GM12878 (cell line): ENCODE data around the gene MRAP2.

Source experiments
- CHD2 ChIP-seq: IDR thresholded peaks from 2 replicates; pipeline ENCODE4 v1.6.1; 2011; ENCODE audit warnings: low read depth, low read length, improper control_type of control experiment, borderline replicate concordance
- CTCF ChIP-seq, 3 experiments: IDR thresholded peaks in 2 of 3; conservative IDR thresholded peaks in 1 of 3; 2 replicates each; pipeline ENCODE4 v1.5.1; 2011; ENCODE audit warnings: low read depth in 3 of 3, low read length in 3 of 3, mild to moderate bottlenecking in 3 of 3, control low read depth in 2 of 3, moderate library complexity in 2 of 3, inconsistent platforms in 1 of 3, mixed read lengths in 1 of 3; ENCODE audit not compliant: control insufficient read depth in 2 of 3, insufficient read depth in 1 of 3; ENCODE audit errors: extremely low read depth in 1 of 3
- EZH2 ChIP-seq: IDR thresholded peaks from 2 replicates; pipeline ENCODE4 v1.6.1; 2012; ENCODE audit warnings: low read depth, mild to moderate bottlenecking, control low read depth, inconsistent platforms, low read length, borderline replicate concordance; ENCODE audit not compliant: control insufficient read depth
- HDAC6 ChIP-seq: fragments of 200-600 bp; sonication (generic); IDR thresholded peaks from one replicate; pipeline ENCODE4 v1.8.0; 2017; ENCODE audit warnings: antibody characterized with exemption; ENCODE audit not compliant: unreplicated experiment
- POLR2AphosphoS2 ChIP-seq: IDR thresholded peaks from 2 replicates; pipeline ENCODE4 v1.6.1; 2011; ENCODE audit warnings: low read depth, mild to moderate bottlenecking, low read length, improper control_type of control experiment, moderate library complexity
- POLR2AphosphoS5 ChIP-seq: IDR thresholded peaks from 2 replicates; pipeline ENCODE4 v1.6.1; 2011; ENCODE audit warnings: mild to moderate bottlenecking, low read length, inconsistent platforms
- RAD21 ChIP-seq: IDR thresholded peaks from 2 replicates; pipeline ENCODE4 v1.6.1; 2011; ENCODE audit warnings: mild to moderate bottlenecking, low read depth, low read length, moderate library complexity; ENCODE audit not compliant: insufficient read depth
- REST ChIP-seq: IDR thresholded peaks from 2 replicates; pipeline ENCODE4 v1.6.1; 2012; ENCODE audit warnings: mild to moderate bottlenecking, low read depth, low read length
- STAT1 ChIP-seq: fragments of 450-650 bp; conservative IDR thresholded peaks from 2 replicates; pipeline ENCODE4 v1.6.1; 2014; ENCODE audit warnings: antibody characterized with exemption, mild to moderate bottlenecking
- STAT3 ChIP-seq: IDR thresholded peaks from 2 replicates; pipeline ENCODE4 v1.6.1; 2011; ENCODE audit warnings: low read depth, low read length, improper control_type of control experiment
- ZBTB11 ChIP-seq: fragments of 450-650 bp; formaldehyde crosslinking; IDR thresholded peaks from 2 replicates; pipeline ENCODE4 v1.5.0; 2022; ENCODE audit warnings: mild to moderate bottlenecking, missing genetic modification characterization
- TF ChIP-seq, protein P1 (sequence below): IDR thresholded peaks from 2 replicates; pipeline ENCODE4 v1.6.1; 2012; ENCODE audit warnings: low read depth, low read length, improper control_type of control experiment
- TF ChIP-seq, protein P2 (sequence below): fragments of 450-650 bp; IDR thresholded peaks from 2 replicates; pipeline ENCODE4 v1.6.1; 2017; ENCODE audit warnings: antibody characterized with exemption, mild to moderate bottlenecking, moderate library complexity

DNA sequence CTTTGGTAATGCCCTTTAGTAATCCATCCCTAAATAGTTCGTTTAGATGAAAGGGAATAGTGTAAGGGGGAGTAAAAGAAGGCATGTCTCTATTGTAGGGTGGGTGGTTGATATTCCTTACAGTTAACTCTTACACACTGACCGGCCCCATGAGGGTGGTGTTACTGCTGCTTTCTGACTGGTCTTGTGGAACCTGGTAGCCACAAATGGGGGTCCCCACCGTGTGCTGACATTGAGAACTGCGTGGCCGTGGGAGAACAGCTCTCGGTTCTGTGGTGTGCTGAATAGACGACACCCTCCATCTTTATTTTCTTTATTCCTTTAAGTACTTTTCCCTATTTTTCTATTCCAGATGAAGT, 19.3 kb downstream of the MRAP2 start:
- TF ChIP-seq STAT3, result no peak
- TF ChIP-seq CTCF (IDR thresholded peaks at IDR 0.05 in 2 of 3, conservative IDR thresholded peaks at IDR 0.05 in 1 of 3; ENCODE audit: control insufficient read depth in 2 of 3, extremely low read depth in 1 of 3, insufficient read depth in 1 of 3, low read depth in 3 of 3, low read length in 3 of 3), result no peak
- TF ChIP-seq REST, result no peak
- TF ChIP-seq, protein P1, sequence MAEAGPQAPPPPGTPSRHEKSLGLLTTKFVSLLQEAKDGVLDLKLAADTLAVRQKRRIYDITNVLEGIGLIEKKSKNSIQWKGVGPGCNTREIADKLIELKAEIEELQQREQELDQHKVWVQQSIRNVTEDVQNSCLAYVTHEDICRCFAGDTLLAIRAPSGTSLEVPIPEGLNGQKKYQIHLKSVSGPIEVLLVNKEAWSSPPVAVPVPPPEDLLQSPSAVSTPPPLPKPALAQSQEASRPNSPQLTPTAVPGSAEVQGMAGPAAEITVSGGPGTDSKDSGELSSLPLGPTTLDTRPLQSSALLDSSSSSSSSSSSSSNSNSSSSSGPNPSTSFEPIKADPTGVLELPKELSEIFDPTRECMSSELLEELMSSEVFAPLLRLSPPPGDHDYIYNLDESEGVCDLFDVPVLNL, result no peak
- no peak for TF ChIP-seq EZH2
- TF ChIP-seq CHD2, result no peak
- TF ChIP-seq, protein P2, sequence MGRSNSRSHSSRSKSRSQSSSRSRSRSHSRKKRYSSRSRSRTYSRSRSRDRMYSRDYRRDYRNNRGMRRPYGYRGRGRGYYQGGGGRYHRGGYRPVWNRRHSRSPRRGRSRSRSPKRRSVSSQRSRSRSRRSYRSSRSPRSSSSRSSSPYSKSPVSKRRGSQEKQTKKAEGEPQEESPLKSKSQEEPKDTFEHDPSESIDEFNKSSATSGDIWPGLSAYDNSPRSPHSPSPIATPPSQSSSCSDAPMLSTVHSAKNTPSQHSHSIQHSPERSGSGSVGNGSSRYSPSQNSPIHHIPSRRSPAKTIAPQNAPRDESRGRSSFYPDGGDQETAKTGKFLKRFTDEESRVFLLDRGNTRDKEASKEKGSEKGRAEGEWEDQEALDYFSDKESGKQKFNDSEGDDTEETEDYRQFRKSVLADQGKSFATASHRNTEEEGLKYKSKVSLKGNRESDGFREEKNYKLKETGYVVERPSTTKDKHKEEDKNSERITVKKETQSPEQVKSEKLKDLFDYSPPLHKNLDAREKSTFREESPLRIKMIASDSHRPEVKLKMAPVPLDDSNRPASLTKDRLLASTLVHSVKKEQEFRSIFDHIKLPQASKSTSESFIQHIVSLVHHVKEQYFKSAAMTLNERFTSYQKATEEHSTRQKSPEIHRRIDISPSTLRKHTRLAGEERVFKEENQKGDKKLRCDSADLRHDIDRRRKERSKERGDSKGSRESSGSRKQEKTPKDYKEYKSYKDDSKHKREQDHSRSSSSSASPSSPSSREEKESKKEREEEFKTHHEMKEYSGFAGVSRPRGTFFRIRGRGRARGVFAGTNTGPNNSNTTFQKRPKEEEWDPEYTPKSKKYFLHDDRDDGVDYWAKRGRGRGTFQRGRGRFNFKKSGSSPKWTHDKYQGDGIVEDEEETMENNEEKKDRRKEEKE, result no peak
- no peak for TF ChIP-seq RAD21
- TF ChIP-seq POLR2AphosphoS5, result no peak
- no peak for TF ChIP-seq ZBTB11 (CRISPR knock-in tag)
- TF ChIP-seq STAT1, result no peak
- TF ChIP-seq POLR2AphosphoS2, result no peak
- no peak for TF ChIP-seq HDAC6
